Measurements from ENCODE around the gene UBE2I. TPM values are rescaled to one million over a fixed set of nuclear protein-coding genes. Genes with fewer than 3 reads are reported as not detected.

UBE2I gene
- total RNA-seq, 1 experiment from 2014 or later: 290 TPM

DNA sequence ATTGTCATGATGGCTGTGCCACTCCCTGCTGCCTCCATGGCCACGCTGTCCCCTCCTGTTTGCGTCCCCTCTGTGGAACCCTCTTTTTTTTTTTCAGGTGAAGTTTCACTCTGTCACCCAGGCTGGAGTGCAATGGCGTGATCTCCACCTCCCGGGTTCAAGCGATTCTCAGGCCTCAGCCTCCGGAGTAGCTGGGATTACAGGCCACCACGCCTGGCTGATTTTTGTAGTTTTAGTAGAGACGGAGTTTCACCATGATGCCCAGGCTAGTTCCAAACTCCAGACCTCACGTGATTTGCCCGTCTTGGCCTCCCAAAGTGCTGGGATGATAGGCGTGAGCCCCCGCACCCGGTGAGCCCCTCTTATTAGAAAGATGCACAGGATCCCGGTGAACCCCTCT is 11.0 kb upstream of the UBE2I start:
- no peaks in the 10 kb centered on the region for H4K20me1 ChIP-seq (ENCODE audit: control insufficient read depth, insufficient read depth, insufficient read length)
- no peaks in the 10 kb centered on the region for H3K9me3 ChIP-seq (ENCODE audit: control insufficient read depth, low read depth, low read length)
- H3K9me3 Mint-ChIP-seq: peaks cover 0 to 4% of the 10 kb centered on the region in 2 experiments; a peak in 1 of 5 replicates
- H3K14ac ChIP-seq (ENCODE audit: insufficient read depth, low read length): no peak overlapping the region
- no peak overlapping the region for H2BK20ac ChIP-seq (ENCODE audit: low read depth, low read length, poor library complexity, severe bottlenecking)
- no peak overlapping the region for H3K27ac ChIP-seq (ENCODE audit: insufficient read length, low read depth, low read length)
- H2BK12ac ChIP-seq (ENCODE audit: insufficient read length, low read depth, low read length): no peak overlapping the region
- H3K56ac ChIP-seq (ENCODE audit: insufficient read length, low read depth, low read length): no peak overlapping the region
- H2BK5ac ChIP-seq (ENCODE audit: insufficient read length, low read length): no peak overlapping the region
- H3K36me3 Mint-ChIP-seq (ENCODE audit: insufficient read depth in 1 of 3, low read depth in 3 of 3): no peaks in the 10 kb centered on the region; a peak in 2 of 7 replicates
- H3K4me2 ChIP-seq (ENCODE audit: insufficient read depth, insufficient read length, low read length): no peak overlapping the region
- no peak overlapping the region for H2AK5ac ChIP-seq (ENCODE audit: insufficient read length, low read length)
- no peak overlapping the region for H4K91ac ChIP-seq (ENCODE audit: insufficient read length, low read depth, low read length)
- H4K8ac ChIP-seq (replicated peaks; ENCODE audit: insufficient read length, low read depth, low read length): no peak overlapping the region
- no peak overlapping the region for H3K27ac Mint-ChIP-seq
- H3K4me1 ChIP-seq (ENCODE audit: insufficient read depth, low read length): peaks cover 2% of the 10 kb centered on the region; the same call in 1 of the 2 replicates
- H3K9ac ChIP-seq (ENCODE audit: extremely low read depth, insufficient read length, low read length): no peak overlapping the region
- no peaks in the 10 kb centered on the region for H3K27me3 ChIP-seq (ENCODE audit: insufficient read depth, low read length)
- TF ChIP-seq CTCF (conservative IDR thresholded peaks at IDR 0.05): no peak
- no peaks in the 10 kb centered on the region for H3K79me1 ChIP-seq (ENCODE audit: insufficient read depth, low read depth, low read length, poor library complexity, severe bottlenecking)
- no peak overlapping the region for H2BK120ac ChIP-seq (ENCODE audit: low read depth, low read length, poor library complexity, severe bottlenecking)
- H3K18ac ChIP-seq (ENCODE audit: insufficient read length, low read depth, low read length): no peak overlapping the region
- no CpG with 5 or more reads among the region's 14 CpGs for WGBS (ENCODE audit: extremely low coverage, insufficient read length, low lambda C conversion rate)
- H3K23ac ChIP-seq (ENCODE audit: insufficient read length, low read depth, low read length): no peak overlapping the region
- no peak for DNase-seq
- no peak overlapping the region for H3K4me3 Mint-ChIP-seq
- peaks cover 24 to 36% of the 10 kb centered on the region in 2 experiments for H3K4me1 Mint-ChIP-seq
- H3T11ph ChIP-seq (ENCODE audit: low read length): no peak overlapping the region
- no peak overlapping the region for H4K5ac ChIP-seq (ENCODE audit: insufficient read length, low read depth, low read length)
- peaks cover 40% of the 10 kb centered on the region for H3K27me3 Mint-ChIP-seq (ENCODE audit: low read depth)
- H3K4ac ChIP-seq (ENCODE audit: low read depth, low read length): no peak overlapping the region
- H3K79me2 ChIP-seq (ENCODE audit: insufficient read depth, low read length): no peaks in the 10 kb centered on the region
- H2AFZ ChIP-seq (ENCODE audit: low read length): no peak overlapping the region
- H2BK15ac ChIP-seq (ENCODE audit: low read depth, low read length): no peak overlapping the region
- no peaks in the 10 kb centered on the region for H3K23me2 ChIP-seq (ENCODE audit: insufficient read length, low read depth, low read length, poor library complexity, severe bottlenecking)

Data from H9 (cell line).